HG02759 (cell line): ENCODE measurements around the gene ATP8A2.
"Not testable (repeated sequence)": the region's sequence is repeated elsewhere in the genome, so short reads cannot be mapped to it uniquely, and the experiment has no call there.

Source experiments
- ATAC-seq: cut with Tn5 transposase; IDR thresholded peaks from one replicate; pipeline ENCODE4 v1.9.1; 2021; ENCODE audit warnings: mild to moderate bottlenecking, moderate library complexity; ENCODE audit not compliant: unreplicated experiment

ATP8A2 gene

DNA sequence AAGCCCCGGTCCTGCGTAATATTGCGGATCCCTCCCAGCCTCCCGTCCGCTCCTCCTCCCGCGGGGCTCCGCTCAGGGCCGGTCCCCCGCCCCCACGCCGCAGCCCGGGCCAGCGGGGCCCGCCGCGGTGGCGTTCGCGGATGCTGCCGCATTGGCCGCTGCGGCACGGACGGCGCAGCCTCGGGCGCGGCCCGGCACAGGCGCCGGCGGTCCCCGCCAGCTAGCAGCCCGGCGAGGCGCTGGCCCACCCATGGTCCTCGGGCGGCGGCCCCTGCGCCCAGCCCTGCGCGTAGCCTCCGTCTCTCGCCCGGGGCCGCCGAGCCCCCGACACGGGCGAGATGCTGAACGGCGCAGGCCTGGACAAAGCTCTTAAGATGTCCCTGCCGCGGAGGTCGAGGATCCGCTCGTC lies at the start of gene ATP8A2:
Gene ATP8A2, plus strand, starts transcription at position 100 of the 409 bp plus-strand sequence. Its CDS starts 239 bp downstream, at position 339.
- ATAC-seq, result no peak

DNA sequence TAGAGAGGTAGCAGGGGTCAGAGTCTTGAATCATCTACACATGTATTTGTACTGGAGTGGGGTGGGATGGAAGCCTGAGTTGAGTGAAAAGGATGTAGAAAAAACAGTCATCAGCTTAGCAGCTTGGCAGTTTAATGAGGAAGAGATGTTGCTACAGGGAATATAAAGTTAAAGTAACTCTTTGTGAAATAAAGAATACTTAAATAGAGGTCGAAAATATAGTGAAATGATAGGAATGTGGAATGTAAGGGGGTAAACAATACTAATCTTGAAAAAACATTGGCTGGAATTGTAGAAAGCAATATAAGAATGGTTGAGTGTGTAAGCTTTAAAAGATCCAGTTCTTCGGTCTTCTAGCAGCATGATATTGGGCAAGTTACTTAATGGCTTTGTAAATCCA lies 47.7 kb upstream of the ATP8A2 start:
- no peak for ATAC-seq

DNA sequence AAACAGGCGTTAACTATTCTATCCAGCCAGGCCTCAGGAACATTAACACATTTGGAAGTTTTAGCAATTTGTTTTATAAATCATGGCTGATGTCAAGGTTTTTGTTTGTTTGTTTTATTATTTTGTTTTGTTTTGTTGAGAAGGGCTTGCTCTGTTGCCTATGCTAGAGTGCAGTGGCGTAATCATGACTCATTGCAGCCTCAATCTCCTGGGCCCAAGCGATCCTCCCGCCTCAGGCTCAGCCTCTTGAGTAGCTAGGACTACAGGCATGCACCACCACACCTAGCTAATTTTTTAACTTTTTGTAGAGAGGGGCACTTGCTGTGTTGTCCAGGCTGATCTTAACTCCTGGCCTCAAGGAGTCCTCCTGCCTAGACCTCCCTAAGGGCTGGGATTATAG lies 42.1 kb upstream of the ATP8A2 start:
- no peak for ATAC-seq

DNA sequence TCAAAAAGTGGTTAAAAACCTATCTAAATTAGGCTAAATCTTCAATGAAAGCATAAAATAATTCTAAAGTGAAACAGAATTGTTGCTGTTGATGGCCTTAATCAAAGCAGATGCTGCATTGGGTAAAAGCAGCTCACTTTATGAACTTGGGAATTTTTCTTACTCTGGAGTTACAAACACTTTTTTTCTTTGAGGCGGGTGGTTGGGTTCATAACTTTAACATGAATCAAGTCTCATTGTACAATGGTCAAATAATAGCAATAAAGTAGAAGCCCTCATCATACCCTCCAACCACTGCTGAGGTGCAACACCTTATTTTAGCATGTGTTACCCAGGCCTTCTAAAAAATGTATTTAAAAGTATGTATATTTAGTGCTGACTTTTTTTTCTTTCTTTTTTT lies 41.2 kb upstream of the ATP8A2 start:
- no peak for ATAC-seq

DNA sequence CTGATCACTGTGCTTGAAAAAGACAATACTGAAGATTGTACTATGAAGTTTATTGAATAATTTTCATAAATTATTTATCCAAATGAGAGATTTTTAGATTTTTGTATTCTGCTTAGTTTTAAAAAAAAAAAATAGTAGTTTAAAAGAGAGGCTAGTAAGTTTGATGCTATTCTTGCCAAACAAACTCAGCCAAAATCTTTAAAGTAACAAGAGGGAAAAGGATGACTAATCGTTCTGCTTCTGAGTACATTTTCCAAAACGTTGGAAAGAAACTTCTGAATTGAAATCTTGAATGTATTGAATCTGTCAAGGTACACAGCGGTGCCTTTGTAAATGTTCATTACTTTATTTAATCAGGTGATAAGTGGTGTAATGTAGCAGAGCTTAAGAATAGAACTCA lies 35.9 kb upstream of the ATP8A2 start:
- ATAC-seq, result no peak

DNA sequence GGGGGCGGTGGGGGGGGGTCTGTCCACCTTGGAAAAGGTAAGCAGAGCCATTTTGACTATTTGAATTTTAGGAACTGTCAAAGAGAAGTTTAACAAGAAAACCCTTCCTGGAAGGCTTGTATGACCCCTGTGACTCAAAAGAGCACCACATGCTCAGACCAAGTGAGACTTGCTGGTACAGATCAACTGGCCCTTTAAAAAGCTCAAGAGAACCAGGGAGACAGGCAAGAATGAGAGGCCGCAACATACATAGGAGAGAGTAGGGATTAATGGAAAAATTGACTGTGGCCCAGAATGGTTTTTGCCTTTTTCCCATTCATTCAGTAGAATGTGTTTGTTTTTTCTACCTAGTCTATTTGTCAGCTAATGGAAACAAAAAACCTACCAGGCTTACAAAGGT lies 26.2 kb upstream of the ATP8A2 start:
- no peak for ATAC-seq

DNA sequence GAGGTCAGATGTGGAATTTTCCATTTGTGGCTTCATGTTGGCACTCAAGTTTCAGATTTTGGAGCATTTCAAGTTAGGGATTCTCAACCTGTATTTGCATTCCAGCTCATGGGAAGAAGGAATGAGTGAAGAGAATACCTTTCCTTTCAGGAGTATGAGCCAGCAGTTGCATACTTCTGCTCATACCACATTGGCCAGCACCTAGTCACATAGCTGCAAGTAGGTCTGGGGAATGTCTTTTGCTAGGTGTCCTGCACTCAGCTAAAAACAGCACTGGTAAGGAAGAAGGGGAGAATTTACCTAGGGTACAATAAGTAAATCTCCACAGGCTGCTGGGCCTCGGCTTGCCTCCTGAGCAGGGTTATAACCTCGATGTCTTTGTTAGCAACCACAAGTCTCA lies 24.6 kb upstream of the ATP8A2 start:
- no peak for ATAC-seq

DNA sequence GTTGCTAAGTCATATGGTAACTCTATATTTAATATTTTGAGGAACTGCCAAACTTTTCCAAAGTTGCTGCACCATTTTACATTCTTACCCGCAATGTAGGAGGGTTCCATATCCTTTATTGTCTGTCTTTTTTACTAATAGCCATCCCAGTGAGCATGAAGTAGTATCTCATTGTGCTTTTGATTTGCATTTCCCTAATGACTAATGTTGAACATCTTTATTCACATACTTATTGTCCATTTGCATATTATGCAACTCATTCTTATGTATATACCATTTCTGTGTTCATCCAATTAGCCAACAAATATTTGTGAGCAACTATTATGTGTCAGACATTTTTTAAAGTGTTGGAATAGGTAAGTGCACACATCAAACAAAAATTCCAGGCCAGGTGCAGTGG lies 20.4 kb upstream of the ATP8A2 start:
- ATAC-seq, result no peak

DNA sequence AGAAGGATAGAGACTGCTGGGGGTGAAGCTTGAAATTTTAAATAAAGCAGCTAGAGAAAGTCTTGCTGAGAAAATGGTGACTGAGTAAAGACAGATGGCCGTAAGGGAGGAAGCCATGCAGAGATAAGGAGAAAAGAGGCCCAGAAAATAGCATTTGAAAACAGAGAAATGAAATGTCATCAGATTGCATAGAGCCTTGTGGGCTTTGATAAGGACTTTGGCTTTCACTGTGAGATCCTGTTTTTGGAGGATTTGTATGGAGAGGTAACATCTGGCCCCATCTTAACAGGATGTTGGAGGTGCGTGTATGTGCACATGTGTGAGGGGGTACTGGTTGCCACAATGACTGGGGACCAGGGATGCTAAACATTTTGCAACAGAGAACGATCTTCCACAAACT lies 19.5 kb upstream of the ATP8A2 start:
- ATAC-seq, result no peak

DNA sequence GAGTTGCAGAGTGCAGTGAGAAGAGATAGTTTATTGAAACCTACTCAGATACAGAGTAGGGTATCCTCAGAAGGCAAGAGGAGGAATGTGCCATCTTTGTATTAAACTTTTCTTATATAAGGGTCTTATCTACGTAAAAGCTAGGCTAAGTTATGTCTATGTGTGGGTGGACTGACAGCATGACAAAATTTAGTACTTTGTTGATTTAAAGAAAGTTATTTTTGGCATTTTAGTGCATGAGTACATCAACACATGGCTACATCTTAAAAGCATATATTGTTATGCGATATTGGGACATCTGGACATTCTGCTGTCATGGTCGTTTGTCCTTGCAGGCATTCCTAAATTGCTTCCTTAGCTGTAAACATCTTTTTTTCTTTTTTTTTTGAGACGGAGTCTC lies 19.0 kb upstream of the ATP8A2 start:
- no peak for ATAC-seq

DNA sequence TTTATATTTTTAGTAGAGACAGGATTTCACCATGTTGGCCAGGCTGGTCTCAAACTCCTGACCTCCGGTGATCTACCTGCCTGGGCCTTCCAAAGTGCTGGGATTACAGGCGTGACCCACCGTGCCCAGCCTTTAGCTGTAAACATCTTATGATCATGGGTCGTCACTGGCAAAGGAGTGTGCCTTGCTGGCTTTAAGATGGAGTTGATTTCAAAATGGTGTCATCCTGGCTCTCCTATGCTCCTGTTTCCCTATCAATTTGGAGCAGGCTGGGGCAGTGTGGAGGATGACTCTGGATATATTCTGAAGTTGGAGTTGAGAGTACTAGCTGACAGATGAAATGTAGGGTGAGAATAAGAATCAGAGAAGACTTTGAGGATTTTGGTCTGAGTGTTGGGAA lies 18.4 kb upstream of the ATP8A2 start:
- no peak for ATAC-seq

DNA sequence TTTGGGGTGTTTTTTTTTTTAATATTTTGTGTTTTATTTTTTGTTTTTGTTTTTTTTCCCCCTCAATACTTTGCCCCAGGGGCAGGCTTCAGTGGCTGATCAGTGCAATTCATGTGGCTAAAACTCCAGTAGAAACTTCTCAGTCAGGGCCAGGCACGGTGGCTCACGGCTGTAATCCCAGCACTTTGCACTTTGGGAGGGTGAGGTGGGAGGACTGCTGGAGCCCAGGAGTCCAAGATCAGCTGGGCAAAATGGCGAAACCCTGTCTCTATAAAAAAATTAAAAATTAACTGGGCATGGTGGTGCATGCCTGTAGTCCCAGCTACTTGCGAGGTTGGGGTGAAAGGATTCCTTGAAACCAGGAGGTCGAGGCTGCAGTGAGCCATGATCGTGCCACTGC lies 17.4 kb upstream of the ATP8A2 start:
- ATAC-seq, result no peak

DNA sequence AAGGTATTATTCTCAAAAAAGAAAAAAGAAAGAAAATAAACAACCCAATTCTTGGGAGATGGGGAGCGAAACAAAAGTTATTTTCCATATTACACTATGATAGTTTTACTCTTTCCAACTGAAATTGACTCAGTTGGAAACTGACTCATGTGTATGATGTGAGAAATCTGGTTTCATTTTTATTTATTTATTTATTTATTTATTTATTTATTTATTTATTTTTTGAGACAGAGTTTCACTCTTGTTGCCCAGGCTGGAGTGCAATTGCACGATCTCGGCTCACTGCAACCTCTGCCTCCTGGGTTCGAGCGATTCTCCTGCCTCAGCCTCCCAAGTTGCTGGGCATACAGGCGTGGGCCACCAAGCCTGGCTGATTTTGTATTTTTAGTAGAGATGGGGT lies 11.3 kb upstream of the ATP8A2 start:
- ATAC-seq, result not testable (repeated sequence)

DNA sequence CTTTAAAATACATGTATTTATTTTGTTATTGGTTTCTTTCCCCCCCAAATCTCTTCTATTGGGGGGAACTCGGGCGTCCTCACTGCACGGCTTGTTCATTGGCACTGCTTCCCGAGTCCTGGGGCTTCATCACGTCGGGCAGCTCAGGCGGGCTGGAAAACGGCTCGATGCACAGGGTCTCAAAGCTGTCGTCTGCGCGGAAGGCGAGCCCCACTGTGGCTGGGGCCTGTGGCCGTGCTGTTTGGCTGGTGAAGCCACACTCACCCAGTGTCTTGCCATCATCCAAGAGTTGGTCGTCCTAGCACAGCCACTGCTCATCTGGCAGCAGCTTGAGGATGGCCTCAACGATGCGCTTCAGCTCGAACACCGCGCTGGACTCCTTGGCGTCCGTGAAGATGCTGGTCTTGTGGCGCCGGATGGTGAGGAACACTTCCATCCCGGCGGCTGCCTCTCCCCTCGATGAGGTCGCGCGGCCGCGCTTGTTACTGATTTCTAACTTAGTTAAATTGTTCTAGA lies 6.0 kb upstream of the ATP8A2 start:
- no peak for ATAC-seq

DNA sequence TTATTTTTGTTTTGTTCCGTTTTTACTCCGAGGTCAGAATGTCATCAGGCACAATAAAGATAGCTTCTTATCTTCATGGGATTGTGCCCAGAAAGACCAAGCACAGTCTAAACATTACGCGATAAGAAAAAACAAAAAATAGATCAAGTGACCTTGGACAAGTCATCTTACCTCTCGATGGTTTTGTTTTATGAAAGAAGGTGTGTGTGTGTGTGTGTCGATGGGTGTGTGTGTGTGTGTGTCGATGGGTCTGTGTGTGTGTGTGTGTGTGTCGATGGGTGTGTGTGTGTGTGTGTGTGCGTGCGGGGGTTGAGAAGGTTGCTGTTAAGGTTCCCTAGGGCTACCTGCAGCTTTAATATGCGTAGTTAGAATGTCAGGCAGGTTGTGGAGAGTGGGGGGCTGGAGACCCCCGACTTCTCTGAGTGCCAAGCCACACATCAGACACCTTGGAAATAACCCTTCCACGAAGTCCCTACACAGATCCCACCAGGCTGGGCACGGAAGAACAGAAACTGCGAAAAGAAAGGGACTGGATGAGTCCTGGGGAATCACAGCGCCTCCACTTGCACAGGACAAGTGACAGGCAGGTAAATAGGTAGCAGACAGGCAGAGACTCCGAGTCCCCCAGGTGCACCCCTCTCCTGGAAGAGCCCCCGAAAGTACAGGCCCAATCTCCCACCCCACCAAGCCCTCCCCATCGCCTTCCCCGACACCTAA lies 458 bp upstream of the ATP8A2 start:
- no peak for ATAC-seq

DNA sequence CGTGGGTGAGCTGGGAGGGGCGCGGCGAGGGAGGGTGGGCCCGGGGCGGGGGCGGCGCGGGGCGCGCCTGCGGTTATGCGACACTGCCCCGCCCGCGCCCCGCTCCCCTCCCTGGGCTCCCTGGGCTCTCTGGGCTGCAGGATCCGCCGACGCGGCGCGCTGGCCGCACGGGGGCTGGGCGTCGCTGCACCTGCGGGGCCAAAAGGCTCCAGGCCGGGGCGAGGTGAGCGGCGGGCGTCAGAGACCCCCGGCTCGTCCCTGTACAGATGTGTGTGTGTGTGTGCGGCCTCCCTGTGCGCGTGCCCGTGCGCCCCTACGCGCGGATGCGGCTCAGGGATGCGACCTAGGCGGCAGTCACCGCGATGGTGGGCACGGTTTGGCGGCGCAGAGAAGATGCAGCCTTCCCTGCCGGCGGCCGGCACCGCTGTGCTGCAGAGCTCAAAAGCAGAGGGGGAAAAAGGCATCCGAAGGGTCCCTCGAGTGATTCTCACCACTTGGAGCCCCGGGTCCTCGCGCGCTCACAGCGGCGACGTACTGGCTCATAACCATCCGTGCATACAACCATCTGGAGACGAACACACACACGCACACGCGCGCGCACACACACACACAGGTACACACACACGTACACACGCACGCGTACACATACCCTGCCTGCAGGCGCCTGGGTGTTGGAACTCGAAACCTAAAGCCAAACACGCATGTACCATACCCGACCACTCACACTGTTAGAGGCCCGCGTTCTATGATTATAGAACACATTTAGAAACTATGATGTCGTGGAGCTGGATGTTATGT lies 709 bp downstream of the ATP8A2 start:
- ATAC-seq, result no peak

DNA sequence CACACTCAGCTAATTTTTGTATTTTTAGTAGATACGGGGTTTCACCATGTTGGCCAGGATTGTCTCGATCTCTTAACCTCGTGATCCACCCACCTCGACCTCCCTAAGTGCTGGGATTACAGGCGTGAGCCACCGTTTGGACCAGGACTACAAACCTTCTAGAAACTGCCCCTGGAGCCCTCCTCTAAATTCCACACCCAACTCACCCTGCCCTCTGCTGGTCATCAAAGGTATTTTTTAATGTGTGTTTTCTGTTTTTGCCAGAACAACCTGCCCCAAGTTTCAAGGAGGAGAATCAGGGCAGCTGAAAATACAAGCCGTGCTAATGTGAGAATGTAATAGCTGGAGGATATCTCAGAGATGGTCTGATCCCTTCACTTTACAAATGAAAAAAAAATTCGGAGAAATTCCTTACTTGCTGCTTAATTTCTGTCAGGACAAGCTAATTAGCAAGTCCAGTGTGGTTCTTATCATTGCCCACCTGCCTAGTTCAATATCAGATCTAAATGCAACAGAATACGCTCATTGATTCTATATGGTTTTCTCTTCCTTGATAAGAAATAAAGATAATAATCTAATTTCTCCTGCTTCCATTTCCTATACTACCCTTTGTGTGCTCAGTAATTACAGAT lies 4.1 kb downstream of the ATP8A2 start:
- peak; percentile 53 for ATAC-seq

DNA sequence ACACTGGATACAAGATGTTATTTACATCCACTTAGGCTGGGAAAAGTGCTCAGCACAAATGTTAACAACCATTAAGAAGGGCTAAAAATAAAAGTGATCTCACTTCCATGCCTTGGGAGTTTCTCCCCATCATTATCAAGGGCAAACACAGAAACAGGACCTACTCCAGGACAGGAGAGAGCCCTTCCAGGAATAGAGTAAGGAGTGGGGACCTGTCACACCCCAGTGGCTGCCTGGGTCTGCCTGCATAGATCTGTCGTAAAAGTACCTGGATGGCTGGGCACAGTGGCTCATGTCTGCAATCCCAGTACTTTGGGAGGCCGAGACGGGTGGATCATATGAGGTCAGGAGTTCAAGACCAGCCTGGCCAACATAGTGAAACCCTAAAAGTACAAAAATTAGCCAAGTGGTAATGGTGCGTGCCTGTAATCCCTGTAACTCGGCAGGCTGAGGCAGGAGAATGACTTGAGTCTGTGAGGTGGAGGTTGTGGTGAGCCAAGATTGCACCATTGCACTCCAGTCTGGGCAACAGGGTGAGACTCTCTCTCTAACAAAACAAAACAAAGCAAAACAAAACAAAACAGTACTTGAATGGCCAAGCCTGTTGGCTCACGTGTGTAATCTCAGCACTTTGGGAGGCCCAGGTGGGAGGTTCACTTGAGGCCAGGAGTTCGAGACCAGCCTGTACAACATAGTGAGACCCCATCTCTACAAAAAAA lies 5.6 kb downstream of the ATP8A2 start:
- no peak for ATAC-seq

DNA sequence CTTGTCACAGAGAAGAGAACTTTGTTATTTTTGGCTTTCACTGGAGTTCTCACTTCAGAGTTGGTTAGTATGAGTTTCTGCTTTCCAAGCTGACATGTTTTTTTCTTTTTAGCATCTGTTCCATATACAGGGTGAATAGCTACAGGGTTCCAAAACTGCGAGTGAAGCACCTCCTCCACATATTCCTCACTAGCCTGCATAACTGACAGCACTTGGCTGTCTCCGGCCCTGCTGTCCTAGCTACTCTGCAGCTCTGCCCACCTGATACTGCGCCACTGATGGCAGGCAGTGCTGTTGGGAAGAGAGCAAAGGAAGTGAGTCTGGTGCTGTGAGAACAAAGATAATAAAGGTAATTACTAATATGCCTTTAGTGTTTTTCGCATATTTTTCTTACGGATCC lies 6.8 kb downstream of the ATP8A2 start:
- no peak for ATAC-seq

DNA sequence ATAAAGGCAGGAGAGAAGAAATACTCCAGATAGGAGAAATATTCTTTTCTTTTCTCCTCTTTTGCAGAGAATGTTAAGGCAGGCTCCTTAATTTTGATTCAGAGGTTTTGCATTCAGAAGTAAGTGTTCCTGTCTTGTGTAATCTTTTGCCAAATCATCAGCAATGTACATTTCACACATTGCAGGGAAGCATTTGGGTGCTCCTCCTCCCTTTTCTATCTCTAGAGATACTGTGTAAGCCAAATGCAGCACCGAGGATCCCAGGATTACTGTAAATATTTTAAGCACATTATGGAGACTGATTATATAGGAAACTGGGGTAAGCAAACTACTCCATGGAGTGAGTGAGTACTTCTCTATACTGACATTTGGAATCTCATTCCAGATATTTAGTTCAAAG lies 7.2 kb downstream of the ATP8A2 start:
- no peak for ATAC-seq

DNA sequence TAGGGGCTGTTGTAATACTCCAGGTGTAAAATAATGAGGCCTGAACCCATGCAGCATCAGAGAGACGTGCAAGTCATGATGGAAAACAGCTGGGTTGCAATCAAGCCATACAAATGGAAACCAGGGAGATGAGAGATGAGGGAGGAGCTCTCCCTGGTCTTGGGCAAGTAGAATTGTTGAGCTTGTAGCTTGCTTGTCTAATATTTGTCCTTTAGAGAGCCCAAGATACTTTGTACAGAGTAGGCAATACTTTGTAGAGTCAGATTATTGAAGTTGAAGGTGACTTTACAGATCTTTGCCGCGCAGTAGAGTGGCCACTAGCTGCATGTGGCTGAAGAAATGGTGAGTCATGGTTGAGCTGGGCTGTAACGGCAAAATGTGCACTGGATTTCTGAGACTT lies 8.3 kb downstream of the ATP8A2 start:
- ATAC-seq, result no peak
